GM20000 (cell line): ENCODE measurements around the gene CCNY.

ENCODE experiments used
- DNase-seq: peaks from one replicate; pipeline ENCODE4 v3.0.0; 2012; ENCODE audit warnings: low spot score
- CTCF ChIP-seq: IDR thresholded peaks from 2 replicates; pipeline ENCODE4 v1.5.1; 2012; ENCODE audit warnings: mild to moderate bottlenecking, control low read depth; ENCODE audit errors: extremely low read depth, missing control alignments

The CCNY gene

GRCh38 chr10:35420827-35421552 is 84.7 kb downstream of the CCNY start:
- no peak for TF ChIP-seq CTCF
- DNase-seq: no peak

GRCh38 chr10:35421553-35422178 is 85.4 kb downstream of the CCNY start:
- DNase-seq: no peak

GRCh38 chr10:35422228-35422627 is 85.9 kb downstream of the CCNY start:
- TF ChIP-seq CTCF: no peak
- DNase-seq: no peak

More at GRCh38 chr10:35421553-35422178, 85.4 kb downstream of the CCNY start:
- TF ChIP-seq CTCF: no peak

GRCh38 chr10:35423505-35424306 is 87.4 kb downstream of the CCNY start:
- TF ChIP-seq CTCF: no peak
- no peak for DNase-seq

- no peak for TF ChIP-seq CTCF
- DNase-seq: no peak
These were observed 88.5 kb downstream of the CCNY start for GRCh38 chr10:35424680-35425285.

- DNase-seq: no peak
- TF ChIP-seq CTCF: no peak
These were observed 89.3 kb downstream of the CCNY start for GRCh38 chr10:35425595-35425994.

- TF ChIP-seq CTCF: no peak
- DNase-seq: no peak
These were observed 90.3 kb downstream of the CCNY start for GRCh38 chr10:35426657-35427056.
